Sigmoid colon (tissue), 7 donors: Measurements from ENCODE around the gene CTNNA2. TPM values are rescaled to one million over a fixed set of nuclear protein-coding genes. Genes with fewer than 3 reads are reported as not detected.

Experiments used
- DNase-seq: peaks from one replicate; pipeline ENCODE4 v3.0.0-alpha.2; 2019
- H3K27ac ChIP-seq, 4 donors: fragments of 200-600 bp; sonication (generic); one replicate each; pipeline ENCODE4 v1.5.1; 2016 to 2019; ENCODE audit warnings: mild to moderate bottlenecking in 1 of 4
- H3K27me3 ChIP-seq, 3 donors: fragments of 200-600 bp; sonication (generic); one replicate each; pipeline ENCODE4 v1.5.1; 2019; ENCODE audit warnings: mild to moderate bottlenecking in 1 of 3
- H3K36me3 ChIP-seq, 4 donors: fragments of 200-600 bp; sonication (generic); one replicate each; pipeline ENCODE4 v1.5.1; 2016 to 2019
- H3K4me1 ChIP-seq, 4 donors: fragments of 200-600 bp; sonication (generic); one replicate each; pipeline ENCODE4 v1.5.1; 2017 to 2019
- H3K4me3 ChIP-seq, 4 donors: fragments of 200-600 bp; sonication (generic); one replicate each; pipeline ENCODE4 v1.5.1; 2017 to 2019; ENCODE audit warnings: mild to moderate bottlenecking in 2 of 4, moderate library complexity in 1 of 4
- H3K9me3 ChIP-seq, 4 donors: fragments of 200-600 bp in 3 of 4; sonication (generic) in 3 of 4; one replicate each; pipeline versions ENCODE4 v1.5.1 to v1.6.1; 2013 to 2019
- EP300 ChIP-seq, 4 donors: sonication (generic); formaldehyde crosslinking; IDR thresholded peaks; one replicate each; pipeline ENCODE4 v1.6.1; 2017; ENCODE audit warnings: antibody characterized with exemption in 4 of 4
- POLR2A ChIP-seq, 2 donors: fragments of 450-650 bp; IDR thresholded peaks; one replicate each; pipeline ENCODE4 v1.6.1; 2016; ENCODE audit warnings: antibody characterized with exemption in 2 of 2, mild to moderate bottlenecking in 2 of 2, moderate library complexity in 2 of 2
- POLR2AphosphoS5 ChIP-seq, 4 donors: sonication (generic); formaldehyde crosslinking; IDR thresholded peaks; one replicate each; pipeline ENCODE4 v1.6.1; 2017; ENCODE audit warnings: antibody characterized with exemption in 4 of 4
- WGBS, 2 donors: extraction: QIAGEN DNeasy Blood & Tissue Kit; methylation state at CpG; one replicate each; pipeline ENCODE4 v1.1.7; 2013; 5-methylcytosine and 5-hydroxymethylcytosine counted together
- intact Hi-C: fragments of 100-400 bp; cut with DNase I; formaldehyde crosslinking; loops from one replicate; pipeline ENCODE4 v1.15.1; 2023
- polyA plus RNA-seq, 3 donors: library from polyadenylated mRNA; stranded (reverse); fragments of 200-250 nt; gene quantifications; one replicate each; pipeline ENCODE4 v1.2.3, GENCODE V29; 2013
- total RNA-seq, 4 donors: library from RNA; depleted of rRNA; stranded (reverse); fragments of >200 nt; gene quantifications; one replicate each; pipeline ENCODE4 v1.1.0, GENCODE V29; 2016
- TF ChIP-seq, protein P1 (sequence below), 4 experiments: fragments of 450-650 bp in 3 of 4; fragments of 200-600 bp in 1 of 4; IDR thresholded peaks; one replicate each; pipeline ENCODE4 v1.5.1; 2016 to 2019; ENCODE audit warnings: antibody characterized with exemption in 4 of 4, mild to moderate bottlenecking in 3 of 4, moderate library complexity in 2 of 4
- donor health status: healthy with polysubstance abuse.
- donor health status: Bipolar disorder and iron deficiency.
- donor health status: healthy.

The CTNNA2 gene
- total and polyA plus RNA-seq, 7 donors, result 1.4 to 8.6 (median 3.8) TPM; not detected in 2

DNA sequence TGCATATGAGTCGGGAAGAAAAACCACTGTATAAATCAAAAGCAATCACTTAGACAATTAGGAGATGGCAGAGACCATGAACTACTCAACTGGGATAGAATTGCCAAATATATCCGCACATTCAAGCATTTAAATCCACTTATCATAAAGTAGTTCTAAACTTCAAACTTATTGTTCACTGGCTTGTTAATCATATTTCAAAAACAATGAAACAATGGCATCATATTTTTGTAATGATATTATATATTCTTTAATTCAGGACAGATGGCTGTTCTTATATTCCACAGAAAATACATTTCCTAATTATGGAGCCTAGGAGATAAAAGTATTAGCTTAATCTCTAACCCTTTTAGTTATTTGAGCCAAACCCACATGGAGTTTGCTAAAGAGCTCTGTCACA lies 263.6 kb downstream of the CTNNA2 start:
- Histone ChIP-seq H3K27me3 (no peaks in the 10 kb centered on the region), H3K36me3 (no peaks in the 10 kb centered on the region), H3K27ac (no peak overlapping the region), H3K4me1 (no peaks in the 10 kb centered on the region), H3K4me3 (no peak overlapping the region), H3K9me3 (no peaks in the 10 kb centered on the region)
- 92 to 93% methylated on average over 2 of the region's 2 CpGs for WGBS, 2 donors
- DNase-seq, result no peak
- TF ChIP-seq, protein P1, sequence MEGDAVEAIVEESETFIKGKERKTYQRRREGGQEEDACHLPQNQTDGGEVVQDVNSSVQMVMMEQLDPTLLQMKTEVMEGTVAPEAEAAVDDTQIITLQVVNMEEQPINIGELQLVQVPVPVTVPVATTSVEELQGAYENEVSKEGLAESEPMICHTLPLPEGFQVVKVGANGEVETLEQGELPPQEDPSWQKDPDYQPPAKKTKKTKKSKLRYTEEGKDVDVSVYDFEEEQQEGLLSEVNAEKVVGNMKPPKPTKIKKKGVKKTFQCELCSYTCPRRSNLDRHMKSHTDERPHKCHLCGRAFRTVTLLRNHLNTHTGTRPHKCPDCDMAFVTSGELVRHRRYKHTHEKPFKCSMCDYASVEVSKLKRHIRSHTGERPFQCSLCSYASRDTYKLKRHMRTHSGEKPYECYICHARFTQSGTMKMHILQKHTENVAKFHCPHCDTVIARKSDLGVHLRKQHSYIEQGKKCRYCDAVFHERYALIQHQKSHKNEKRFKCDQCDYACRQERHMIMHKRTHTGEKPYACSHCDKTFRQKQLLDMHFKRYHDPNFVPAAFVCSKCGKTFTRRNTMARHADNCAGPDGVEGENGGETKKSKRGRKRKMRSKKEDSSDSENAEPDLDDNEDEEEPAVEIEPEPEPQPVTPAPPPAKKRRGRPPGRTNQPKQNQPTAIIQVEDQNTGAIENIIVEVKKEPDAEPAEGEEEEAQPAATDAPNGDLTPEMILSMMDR (IDR thresholded peaks at IDR 0.05), result no peak
- no peak for TF ChIP-seq EP300 (IDR thresholded peaks at IDR 0.05)
- TF ChIP-seq POLR2A (IDR thresholded peaks at IDR 0.05), result no peak
- intact Hi-C loops, result no loop called here

DNA sequence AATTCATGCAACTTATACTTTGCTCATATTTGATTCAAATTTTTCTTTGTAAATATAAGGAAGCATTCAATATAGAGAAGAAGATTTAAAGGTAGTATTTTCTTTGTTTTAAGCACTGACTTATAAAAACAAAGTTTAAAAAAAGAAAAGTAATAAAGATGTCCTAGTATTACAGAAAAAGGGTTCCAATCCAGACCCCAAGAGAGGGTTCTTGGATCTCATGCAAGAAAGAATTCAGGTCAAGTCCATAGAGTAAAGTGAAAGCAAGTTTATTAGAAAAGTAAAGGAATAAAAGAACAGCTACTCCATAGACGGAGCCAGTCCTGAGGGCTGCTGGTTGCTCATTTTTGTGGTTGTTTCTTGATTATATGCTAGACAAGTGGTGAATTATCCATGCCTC lies 267.9 kb downstream of the CTNNA2 start:
- no peaks in the 10 kb centered on the region for H3K4me1 ChIP-seq
- no peaks in the 10 kb centered on the region for H3K27me3 ChIP-seq
- H3K27ac ChIP-seq, result no peak overlapping the region
- intact Hi-C loops, result no loop called here
- TF ChIP-seq, protein P1 (IDR thresholded peaks at IDR 0.05), result no peak
- TF ChIP-seq EP300 (IDR thresholded peaks at IDR 0.05) (no peak), POLR2AphosphoS5 (IDR thresholded peaks at IDR 0.05) (no peak), POLR2A (IDR thresholded peaks at IDR 0.05) (no peak)
- DNase-seq, result no peak
- H3K9me3 ChIP-seq, result no peaks in the 10 kb centered on the region
- H3K4me3 ChIP-seq, result no peak overlapping the region
- H3K36me3 ChIP-seq, result no peaks in the 10 kb centered on the region
- WGBS, 2 donors, result 85 to 87% methylated on average over 1 of the region's 1 CpG

DNA sequence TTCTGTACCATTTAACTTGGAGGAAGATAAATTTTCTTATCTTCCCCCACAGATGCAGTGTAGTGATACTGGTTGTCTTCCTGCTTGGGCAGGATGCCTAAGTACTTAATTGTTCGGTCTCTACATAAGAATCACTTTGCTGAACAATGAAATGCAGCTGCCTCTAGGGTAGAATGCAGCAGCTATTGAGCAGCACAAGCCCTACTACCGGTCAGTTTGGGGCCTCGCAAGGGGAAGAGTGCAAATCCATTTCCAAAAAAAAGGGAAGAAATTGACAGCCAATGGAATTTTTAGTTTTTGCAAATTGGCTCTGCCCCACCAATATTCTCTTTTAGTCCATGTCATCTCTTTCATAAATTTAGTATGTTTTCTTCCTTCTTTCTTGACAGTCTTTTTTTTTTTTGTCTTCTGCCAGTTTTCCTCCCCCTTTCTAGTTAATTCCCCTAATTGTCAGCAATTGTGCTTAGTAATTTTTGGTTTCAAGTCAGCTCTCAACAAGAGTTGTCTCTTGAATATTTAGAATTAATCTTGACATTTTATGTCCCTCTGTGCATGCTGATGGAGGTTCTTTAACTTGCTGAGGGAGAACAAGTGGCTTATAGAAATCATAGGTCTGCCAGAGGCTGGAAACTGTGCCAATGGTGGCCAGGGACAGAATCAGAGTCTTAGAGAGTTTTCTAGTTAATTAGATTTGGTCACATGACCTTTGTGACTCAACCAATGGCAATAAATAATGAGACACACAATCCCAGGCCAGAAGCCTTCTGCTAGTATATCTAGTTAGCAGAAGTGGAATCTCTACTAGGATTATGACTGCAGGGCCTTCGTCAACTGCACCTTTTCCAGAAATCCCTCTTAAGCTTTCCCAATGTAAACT lies 270.0 kb downstream of the CTNNA2 start:
- Histone ChIP-seq H3K36me3 (no peaks in the 10 kb centered on the region), H3K4me3 (no peak overlapping the region), H3K27ac (no peak overlapping the region), H3K4me1 (no peaks in the 10 kb centered on the region), H3K9me3 (no peaks in the 10 kb centered on the region), H3K27me3 (no peaks in the 10 kb centered on the region)
- no peak for TF ChIP-seq POLR2AphosphoS5 (IDR thresholded peaks at IDR 0.05)
- TF ChIP-seq EP300 (IDR thresholded peaks at IDR 0.05), result no peak
- TF ChIP-seq POLR2A (IDR thresholded peaks at IDR 0.05), result no peak
- TF ChIP-seq, protein P1 (IDR thresholded peaks at IDR 0.05), result no peak
- 71 to 86% methylated on average over 4 of the region's 4 CpGs for WGBS, 2 donors
- intact Hi-C loops, result no loop called here
- DNase-seq, result no peak

DNA sequence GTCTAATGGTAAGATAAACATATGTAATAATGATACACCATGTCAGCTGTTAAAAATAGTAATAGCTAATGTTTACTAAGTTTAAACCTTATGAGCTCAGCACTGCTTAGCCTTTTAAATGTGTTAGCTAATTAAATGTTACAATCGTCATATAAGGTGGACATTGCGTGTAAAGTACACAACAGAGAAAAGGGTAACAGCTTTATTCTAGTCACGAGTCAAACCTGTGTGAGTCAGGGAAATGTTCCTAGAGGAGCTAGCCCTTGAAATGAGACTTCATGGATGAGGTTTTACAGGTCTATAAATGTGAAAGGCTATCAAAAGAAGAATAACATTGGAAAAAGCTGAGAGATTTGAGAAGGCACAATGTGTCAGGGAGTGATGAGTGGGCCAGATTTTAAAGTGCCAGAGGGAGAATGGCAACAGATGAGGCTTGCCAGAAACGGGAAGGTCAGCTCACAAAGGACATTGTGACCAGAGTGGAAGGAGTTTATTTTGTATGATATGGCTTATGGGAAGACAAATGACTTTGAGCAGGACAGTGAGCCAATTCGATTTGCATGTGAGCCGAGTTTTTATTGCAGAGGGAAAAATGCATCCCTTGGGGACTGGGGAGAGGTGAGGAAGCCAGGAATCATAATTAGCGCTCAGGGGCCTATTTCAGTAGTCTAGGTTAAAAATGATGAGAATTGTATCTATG lies 276.3 kb downstream of the CTNNA2 start:
- Histone ChIP-seq H3K36me3 (no peaks in the 10 kb centered on the region), H3K9me3 (no peaks in the 10 kb centered on the region), H3K27me3 (no peaks in the 10 kb centered on the region), H3K4me1 (no peaks in the 10 kb centered on the region), H3K27ac (no peak overlapping the region), H3K4me3 (no peak overlapping the region)
- no peak for DNase-seq
- WGBS, 2 donors, result 24 to 58% methylated on average over 7 of the region's 7 CpGs
- TF ChIP-seq EP300 (IDR thresholded peaks at IDR 0.05) (no peak), POLR2AphosphoS5 (IDR thresholded peaks at IDR 0.05) (no peak), POLR2A (IDR thresholded peaks at IDR 0.05) (no peak)
- TF ChIP-seq, protein P1 (IDR thresholded peaks at IDR 0.05), result no peak
- intact Hi-C loops, result no loop called here
